Measurements from ENCODE around the gene SLC10A2.

GRCh38 chr13:103068836-103069235 lies 2.6 kb upstream of the SLC10A2 start:
- TF ChIP-seq TAF1 (IDR thresholded peaks at IDR 0.05; ENCODE audit: borderline replicate concordance, insufficient read depth, low read length) (no peak), SIN3A (IDR thresholded peaks at IDR 0.05; ENCODE audit: borderline replicate concordance, insufficient read depth, low read length) (no peak), POLR2AphosphoS5 (IDR thresholded peaks at IDR 0.05; ENCODE audit: low read depth, low read length) (no peak), REST (IDR thresholded peaks at IDR 0.05; ENCODE audit: insufficient read depth in 1 of 2, low read depth in 2 of 2, low read length in 2 of 2) (no peak)

All from PFSK-1 (cell line).